HT1080 (cell line): ENCODE data around the gene LZTFL1. TPM values are rescaled to one million over a fixed set of nuclear protein-coding genes. Genes with fewer than 3 reads are reported as not detected.
A peak's percentile ranks its signal among the peaks of the same experiment; 100 is the strongest.
"Not testable (repeated sequence)": the region's sequence is repeated elsewhere in the genome, so short reads cannot be mapped to it uniquely, and the experiment has no call there.

Experiments
- DNase-seq: peaks from one replicate; pipeline ENCODE4 v3.0.0-alpha.2; 2015; ENCODE audit warnings: low read depth
- total RNA-seq: library from RNA; depleted of rRNA; stranded (reverse); fragments of >200 nt; shearing (Covaris generic); gene quantifications from 2 replicates; pipeline ENCODE4 v1.2.3, GENCODE V29; 2014

LZTFL1 gene
- total RNA-seq, 1 experiment from 2014 or later: 9.7 TPM

- no peak for DNase-seq
These were observed 23.6 kb upstream of the LZTFL1 start for GRCh38 chr3:45865563-45865962.

GRCh38 chr3:45864760-45865519 lies 23.0 kb upstream of the LZTFL1 start:
- no peak for DNase-seq

GRCh38 chr3:45861043-45861719 lies 19.3 kb upstream of the LZTFL1 start:
- no peak for DNase-seq

- DNase-seq: no peak
These were observed 18.6 kb upstream of the LZTFL1 start for GRCh38 chr3:45860481-45860880.

GRCh38 chr3:45858809-45859543 lies 17.1 kb upstream of the LZTFL1 start:
- no peak for DNase-seq

GRCh38 chr3:45857024-45857423 lies 15.1 kb upstream of the LZTFL1 start:
- not testable (repeated sequence) for DNase-seq

- not testable (repeated sequence) for DNase-seq
These were observed 14.4 kb upstream of the LZTFL1 start for GRCh38 chr3:45856323-45856722.

GRCh38 chr3:45852828-45853227 lies 10.9 kb upstream of the LZTFL1 start:
- DNase-seq: no peak

GRCh38 chr3:45848392-45848791 lies 6.5 kb upstream of the LZTFL1 start:
- DNase-seq: no peak

- no peak for DNase-seq
These were observed 2.7 kb upstream of the LZTFL1 start for GRCh38 chr3:45844616-45845015.

- no peak for DNase-seq
These were observed 1.1 kb upstream of the LZTFL1 start for GRCh38 chr3:45842851-45843625.

- no peak for DNase-seq
These were observed 531 bp downstream of the LZTFL1 start for GRCh38 chr3:45841420-45841756.

- DNase-seq: no peak
These were observed 3.5 kb downstream of the LZTFL1 start for GRCh38 chr3:45838466-45838865.

GRCh38 chr3:45832699-45833098 lies 9.2 kb downstream of the LZTFL1 start:
- no peak for DNase-seq

- no peak for DNase-seq
These were observed 11.8 kb downstream of the LZTFL1 start for GRCh38 chr3:45830121-45830520.

- DNase-seq: no peak
These were observed 15.0 kb downstream of the LZTFL1 start for GRCh38 chr3:45826908-45827307.

- no peak for DNase-seq
These were observed 15.6 kb downstream of the LZTFL1 start for GRCh38 chr3:45826321-45826720.

GRCh38 chr3:45821127-45821526 lies 20.8 kb downstream of the LZTFL1 start:
- DNase-seq: no peak

- DNase-seq: no peak
These were observed 22.4 kb downstream of the LZTFL1 start for GRCh38 chr3:45819543-45819942.

- DNase-seq: peak; percentile 99
These were observed 23.9 kb downstream of the LZTFL1 start for GRCh38 chr3:45817831-45818522.

GRCh38 chr3:45816544-45816943 lies 25.4 kb downstream of the LZTFL1 start:
- DNase-seq: no peak
